Mesendoderm (in vitro differentiated cells): ENCODE data around the gene PTPRG.

Experiments
- DNase-seq: peaks from one replicate; pipeline ENCODE4 v3.0.0; 2013
- H2AK5ac ChIP-seq: 2 replicates; pipeline ENCODE4 v1.6.1; 2013; ENCODE audit warnings: low read length, inconsistent platforms
- H2BK120ac ChIP-seq: 2 replicates; pipeline ENCODE4 v1.6.1; 2013; ENCODE audit warnings: low read depth, mild to moderate bottlenecking, low read length, moderate library complexity, mixed read lengths
- H2BK15ac ChIP-seq: replicated peaks from 2 replicates; pipeline ENCODE4 v1.6.1; 2013; ENCODE audit warnings: low read depth, mild to moderate bottlenecking, moderate library complexity
- H2BK5ac ChIP-seq: 2 replicates; pipeline ENCODE4 v1.6.1; 2013; ENCODE audit warnings: low read length, inconsistent platforms
- H3K18ac ChIP-seq: 2 replicates; pipeline ENCODE4 v1.6.1; 2013; ENCODE audit warnings: mild to moderate bottlenecking, low read length, mixed read lengths
- H3K23ac ChIP-seq: one replicate; pipeline ENCODE4 v1.6.1; 2013; ENCODE audit warnings: low read length
- H3K27ac ChIP-seq: 2 replicates; pipeline ENCODE4 v1.5.1; 2013; ENCODE audit warnings: low read depth, mild to moderate bottlenecking, inconsistent platforms, low read length, moderate library complexity
- H3K27me3 ChIP-seq: 2 replicates; pipeline ENCODE4 v1.6.1; 2013; ENCODE audit warnings: low read length, control low read depth, mild to moderate bottlenecking, inconsistent platforms; ENCODE audit not compliant: insufficient read depth, poor library complexity
- H3K36me3 ChIP-seq: 2 replicates; pipeline ENCODE4 v1.6.1; 2013; ENCODE audit warnings: low read length, inconsistent platforms; ENCODE audit not compliant: control insufficient read depth, insufficient read depth
- H3K4ac ChIP-seq: one replicate; pipeline ENCODE4 v1.6.1; 2013; ENCODE audit warnings: low read depth, mild to moderate bottlenecking, low read length, moderate library complexity
- H3K4me1 ChIP-seq: 2 replicates; pipeline ENCODE4 v1.6.1; 2013; ENCODE audit warnings: low read depth, low read length, inconsistent platforms; ENCODE audit not compliant: control insufficient read depth
- H3K4me2 ChIP-seq: 2 replicates; pipeline ENCODE4 v1.6.1; 2013; ENCODE audit warnings: low read length
- H3K4me3 ChIP-seq: 2 replicates; pipeline ENCODE4 v1.5.1; 2013; ENCODE audit warnings: mild to moderate bottlenecking, low read length
- H3K56ac ChIP-seq: one replicate; pipeline ENCODE4 v1.6.1; 2013; ENCODE audit warnings: low read length
- H3K79me1 ChIP-seq: 2 replicates; pipeline ENCODE4 v1.6.1; 2013; ENCODE audit warnings: low read length, inconsistent platforms
- H3K79me2 ChIP-seq: 2 replicates; pipeline ENCODE4 v1.6.1; 2013; ENCODE audit warnings: mild to moderate bottlenecking, low read length; ENCODE audit not compliant: control insufficient read depth, insufficient read depth
- H3K9ac ChIP-seq: 2 replicates; pipeline ENCODE4 v1.6.1; 2013; ENCODE audit warnings: low read length, inconsistent platforms
- H4K5ac ChIP-seq: one replicate; pipeline ENCODE4 v1.6.1; 2013; ENCODE audit warnings: low read length
- H4K8ac ChIP-seq: one replicate; pipeline ENCODE4 v1.6.1; 2013; ENCODE audit warnings: low read depth, mild to moderate bottlenecking, control low read depth, low read length, moderate library complexity
- WGBS: extraction: QIAGEN DNeasy Blood & Tissue Kit; methylation state at CpG from one replicate; pipeline ENCODE4 v1.1.7; 2013; ENCODE audit warnings: low lambda C conversion rate, missing lambda C conversion rate; ENCODE audit not compliant: insufficient coverage; ENCODE audit errors: extremely low coverage; 5-methylcytosine and 5-hydroxymethylcytosine counted together

Gene PTPRG

GRCh38 chr3:61768284-61769037, 207.1 kb downstream of the PTPRG start:
- no peak for DNase-seq
- Histone ChIP-seq H3K79me2 (peaks cover 48% of the 10 kb centered on the region), H3K4ac (no peak overlapping the region), H2AK5ac (no peak overlapping the region), H3K4me3 (no peak overlapping the region), H2BK120ac (no peak overlapping the region), H3K18ac (no peak overlapping the region), H3K79me1 (peaks cover 9% of the 10 kb centered on the region), H2BK5ac (no peak overlapping the region), H2BK15ac (no peak overlapping the region), H3K56ac (no peak overlapping the region), H3K9ac (no peak overlapping the region), H3K36me3 (peaks cover 2% of the 10 kb centered on the region), H3K27me3 (no peaks in the 10 kb centered on the region), H4K5ac (no peak overlapping the region), H3K4me1 (no peaks in the 10 kb centered on the region), H3K4me2 (no peak overlapping the region), H3K27ac (no peak overlapping the region), H4K8ac (no peak overlapping the region), H3K23ac (no peak overlapping the region)
- no CpG with 5 or more reads among the region's 4 CpGs for WGBS

- Histone ChIP-seq H3K9ac (no peak overlapping the region), H3K4ac (no peak overlapping the region), H3K27me3 (no peaks in the 10 kb centered on the region), H3K23ac (no peak overlapping the region), H4K8ac (no peak overlapping the region), H3K4me2 (no peak overlapping the region), H3K36me3 (peaks cover 2% of the 10 kb centered on the region), H3K4me3 (no peak overlapping the region), H3K79me1 (peaks cover 8% of the 10 kb centered on the region), H2BK5ac (no peak overlapping the region), H2AK5ac (no peak overlapping the region), H3K4me1 (no peaks in the 10 kb centered on the region), H2BK120ac (no peak overlapping the region), H3K56ac (no peak overlapping the region), H3K79me2 (peaks cover 47% of the 10 kb centered on the region), H3K27ac (no peak overlapping the region), H2BK15ac (no peak overlapping the region), H4K5ac (no peak overlapping the region), H3K18ac (no peak overlapping the region)
- DNase-seq: no peak
- 92% methylated on average over 2 of the region's 7 CpGs for WGBS
Measured at GRCh38 chr3:61769266-61769990, 208.1 kb downstream of the PTPRG start.

- no peak overlapping the region for H3K18ac ChIP-seq
- peaks cover 48% of the 10 kb centered on the region for H3K79me2 ChIP-seq
- no peak overlapping the region for H4K8ac ChIP-seq
- no peaks in the 10 kb centered on the region for H3K27me3 ChIP-seq
- no peak for DNase-seq
- no peak overlapping the region for H2BK5ac ChIP-seq
- no peak overlapping the region for H2BK15ac ChIP-seq
- H3K9ac ChIP-seq: no peak overlapping the region
- H3K4me3 ChIP-seq: no peak overlapping the region
- no peak overlapping the region for H3K27ac ChIP-seq
- no peak overlapping the region for H3K4me2 ChIP-seq
- no peak overlapping the region for H3K56ac ChIP-seq
- H3K4me1 ChIP-seq: no peaks in the 10 kb centered on the region
- H2AK5ac ChIP-seq: no peak overlapping the region
- no CpG with 5 or more reads among the region's 6 CpGs for WGBS
- no peak overlapping the region for H3K4ac ChIP-seq
- no peaks in the 10 kb centered on the region for H3K36me3 ChIP-seq
- no peak overlapping the region for H3K23ac ChIP-seq
- H4K5ac ChIP-seq: no peak overlapping the region
- H3K79me1 ChIP-seq: peaks cover 2% of the 10 kb centered on the region
- H2BK120ac ChIP-seq: no peak overlapping the region
Measured at GRCh38 chr3:61771976-61772375, 210.6 kb downstream of the PTPRG start.

GRCh38 chr3:61772456-61772855, 211.1 kb downstream of the PTPRG start:
- DNase-seq: no peak
- no peak overlapping the region for H2BK5ac ChIP-seq
- H4K5ac ChIP-seq: no peak overlapping the region
- no peak overlapping the region for H2BK15ac ChIP-seq
- no peak overlapping the region for H2AK5ac ChIP-seq
- H3K4ac ChIP-seq: no peak overlapping the region
- no peaks in the 10 kb centered on the region for H3K36me3 ChIP-seq
- no peak overlapping the region for H3K4me2 ChIP-seq
- H3K4me3 ChIP-seq: no peak overlapping the region
- no peak overlapping the region for H3K27ac ChIP-seq
- H3K56ac ChIP-seq: no peak overlapping the region
- peaks cover 51% of the 10 kb centered on the region for H3K79me2 ChIP-seq
- WGBS: no CpG with 5 or more reads among the region's 1 CpG
- no peak overlapping the region for H4K8ac ChIP-seq
- H3K9ac ChIP-seq: no peak overlapping the region
- H3K23ac ChIP-seq: no peak overlapping the region
- H3K4me1 ChIP-seq: peaks cover 2% of the 10 kb centered on the region
- H2BK120ac ChIP-seq: no peak overlapping the region
- H3K79me1 ChIP-seq: peaks cover 4% of the 10 kb centered on the region
- H3K18ac ChIP-seq: no peak overlapping the region
- H3K27me3 ChIP-seq: no peaks in the 10 kb centered on the region

- H4K8ac ChIP-seq: no peak overlapping the region
- DNase-seq: no peak
- no peak overlapping the region for H4K5ac ChIP-seq
- H3K79me2 ChIP-seq: peaks cover 53% of the 10 kb centered on the region
- H3K4me1 ChIP-seq: peaks cover 3% of the 10 kb centered on the region
- no peak overlapping the region for H2BK120ac ChIP-seq
- H3K23ac ChIP-seq: no peak overlapping the region
- no CpG with 5 or more reads among the region's 7 CpGs for WGBS
- H3K56ac ChIP-seq: no peak overlapping the region
- no peak overlapping the region for H2BK5ac ChIP-seq
- H3K27ac ChIP-seq: no peak overlapping the region
- peaks cover 15% of the 10 kb centered on the region for H3K79me1 ChIP-seq
- no peak overlapping the region for H3K4me3 ChIP-seq
- no peak overlapping the region for H2BK15ac ChIP-seq
- H3K9ac ChIP-seq: no peak overlapping the region
- H3K27me3 ChIP-seq: no peaks in the 10 kb centered on the region
- H2AK5ac ChIP-seq: no peak overlapping the region
- H3K36me3 ChIP-seq: no peaks in the 10 kb centered on the region
- no peak overlapping the region for H3K4me2 ChIP-seq
- H3K4ac ChIP-seq: no peak overlapping the region
- no peak overlapping the region for H3K18ac ChIP-seq
Measured at GRCh38 chr3:61774279-61774890, 213.0 kb downstream of the PTPRG start.
